Glutamatergic neuron (in vitro differentiated cells): ENCODE measurements around the gene TBC1D17. TPM values are rescaled to one million over a fixed set of nuclear protein-coding genes. Genes with fewer than 3 reads are reported as not detected.
A peak's percentile ranks its signal among the peaks of the same experiment; 100 is the strongest.

Source experiments
- DNase-seq: peaks from one replicate; pipeline ENCODE4 v3.0.0; 2022
- H3K27ac Mint-ChIP-seq: one replicate; pipeline ENCODE4 v1.8.0; 2020; ENCODE audit warnings: mild to moderate bottlenecking, mixed read lengths, inconsistent platforms; ENCODE audit not compliant: unreplicated experiment
- H3K27me3 Mint-ChIP-seq: one replicate; pipeline ENCODE4 v1.8.0; 2020; ENCODE audit warnings: mild to moderate bottlenecking, moderate library complexity, mixed read lengths, inconsistent platforms; ENCODE audit not compliant: unreplicated experiment
- H3K36me3 Mint-ChIP-seq: one replicate; pipeline ENCODE4 v1.8.0; 2020; ENCODE audit warnings: mild to moderate bottlenecking, mixed read lengths, inconsistent platforms; ENCODE audit not compliant: unreplicated experiment
- H3K4me1 Mint-ChIP-seq: one replicate; pipeline ENCODE4 v1.8.0; 2020; ENCODE audit warnings: mild to moderate bottlenecking, low read depth, mixed read lengths, inconsistent platforms; ENCODE audit not compliant: unreplicated experiment
- H3K4me3 Mint-ChIP-seq: one replicate; pipeline ENCODE4 v1.8.0; 2020; ENCODE audit warnings: mild to moderate bottlenecking, mixed read lengths, inconsistent platforms; ENCODE audit not compliant: unreplicated experiment
- H3K9me3 Mint-ChIP-seq: one replicate; pipeline ENCODE4 v1.8.0; 2020; ENCODE audit warnings: mild to moderate bottlenecking, moderate library complexity, mixed read lengths, inconsistent platforms; ENCODE audit not compliant: unreplicated experiment
- total RNA-seq: library from RNA; stranded (reverse); fragmentation: NEBNext Ultra II Directional; extraction: Animal tissue kit (Norgen Biotek cat#: 25700); gene quantifications from one replicate; pipeline ENCODE4 v1.2.1, GENCODE V29; 2021; ENCODE audit not compliant: unreplicated experiment
- TF ChIP-seq, protein P1 (sequence below): fragments of 200-600 bp; sonication (generic); IDR thresholded peaks from one replicate; pipeline ENCODE4 v1.5.0; 2021; ENCODE audit not compliant: partially characterized antibody, unreplicated experiment

TBC1D17 gene
- total RNA-seq, 1 donor from 2014 or later, result 56.8 TPM

DNA sequence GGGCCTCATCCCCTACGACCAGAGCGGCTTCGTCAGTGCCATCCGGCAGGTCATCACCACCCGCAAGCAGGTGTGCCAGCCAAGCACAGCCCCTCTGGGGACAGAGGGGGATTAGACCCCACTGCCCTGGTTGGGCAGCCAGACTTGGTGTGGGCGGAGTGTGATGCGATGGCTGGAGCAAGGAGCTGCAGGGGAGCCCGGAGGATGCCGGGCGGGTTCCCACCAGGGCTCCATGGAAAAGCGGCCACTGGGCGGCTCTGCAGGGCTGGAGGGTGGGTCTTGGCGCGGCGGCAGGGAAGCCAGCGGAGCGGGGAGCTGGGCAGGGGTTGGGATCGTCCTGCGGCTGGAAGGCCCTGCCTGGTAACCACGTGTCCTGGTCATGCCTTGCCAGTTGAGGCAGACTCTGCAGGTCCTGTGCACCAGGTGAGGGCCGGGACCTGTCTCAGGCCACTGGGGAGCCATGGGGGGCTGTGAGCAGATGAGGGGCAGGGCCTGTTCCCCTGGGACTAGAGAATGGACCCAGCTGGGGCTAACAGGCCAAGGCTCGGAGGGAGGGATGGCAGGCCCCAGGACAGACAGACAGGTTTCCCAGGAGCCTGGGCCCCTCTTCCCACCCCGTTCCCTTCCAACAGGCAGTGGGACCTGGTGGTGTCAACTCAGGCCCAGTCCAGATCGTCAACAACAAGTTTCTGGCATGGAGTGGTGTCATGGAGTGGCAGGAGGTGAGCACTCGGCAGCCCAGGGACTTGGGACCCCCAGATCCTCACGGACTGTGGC lies 20.3 kb upstream of the TBC1D17 start:
- H3K4me1 Mint-ChIP-seq, result peaks cover 9% of the 10 kb centered on the region
- no peaks in the 10 kb centered on the region for H3K36me3 Mint-ChIP-seq
- DNase-seq, result no peak
- no peak overlapping the region for H3K4me3 Mint-ChIP-seq
- TF ChIP-seq, protein P1, sequence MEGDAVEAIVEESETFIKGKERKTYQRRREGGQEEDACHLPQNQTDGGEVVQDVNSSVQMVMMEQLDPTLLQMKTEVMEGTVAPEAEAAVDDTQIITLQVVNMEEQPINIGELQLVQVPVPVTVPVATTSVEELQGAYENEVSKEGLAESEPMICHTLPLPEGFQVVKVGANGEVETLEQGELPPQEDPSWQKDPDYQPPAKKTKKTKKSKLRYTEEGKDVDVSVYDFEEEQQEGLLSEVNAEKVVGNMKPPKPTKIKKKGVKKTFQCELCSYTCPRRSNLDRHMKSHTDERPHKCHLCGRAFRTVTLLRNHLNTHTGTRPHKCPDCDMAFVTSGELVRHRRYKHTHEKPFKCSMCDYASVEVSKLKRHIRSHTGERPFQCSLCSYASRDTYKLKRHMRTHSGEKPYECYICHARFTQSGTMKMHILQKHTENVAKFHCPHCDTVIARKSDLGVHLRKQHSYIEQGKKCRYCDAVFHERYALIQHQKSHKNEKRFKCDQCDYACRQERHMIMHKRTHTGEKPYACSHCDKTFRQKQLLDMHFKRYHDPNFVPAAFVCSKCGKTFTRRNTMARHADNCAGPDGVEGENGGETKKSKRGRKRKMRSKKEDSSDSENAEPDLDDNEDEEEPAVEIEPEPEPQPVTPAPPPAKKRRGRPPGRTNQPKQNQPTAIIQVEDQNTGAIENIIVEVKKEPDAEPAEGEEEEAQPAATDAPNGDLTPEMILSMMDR, result no peak
- peaks cover 12% of the 10 kb centered on the region for H3K9me3 Mint-ChIP-seq
- peaks cover 17% of the 10 kb centered on the region for H3K27me3 Mint-ChIP-seq
- H3K27ac Mint-ChIP-seq, result peak overlapping the region; percentile 55

DNA sequence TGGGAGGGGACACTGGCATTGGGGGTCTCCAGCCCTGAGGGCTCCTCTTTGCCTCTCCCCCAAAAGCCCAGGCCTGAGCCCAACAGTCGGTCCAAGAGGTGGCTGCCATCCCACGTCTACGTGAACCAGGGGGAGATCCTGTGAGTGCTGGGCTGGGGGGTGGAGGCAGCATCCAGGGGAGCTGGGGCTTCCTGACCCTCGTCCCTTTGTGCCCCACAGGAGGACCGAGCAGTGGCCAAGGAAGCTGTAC lies 19.7 kb upstream of the TBC1D17 start:
- TF ChIP-seq, protein P1, result no peak
- H3K4me1 Mint-ChIP-seq, result peaks cover 4% of the 10 kb centered on the region
- H3K9me3 Mint-ChIP-seq, result peaks cover 7% of the 10 kb centered on the region
- no peaks in the 10 kb centered on the region for H3K36me3 Mint-ChIP-seq
- DNase-seq, result no peak
- no peak overlapping the region for H3K4me3 Mint-ChIP-seq
- peak overlapping the region; percentile 55 for H3K27ac Mint-ChIP-seq
- H3K27me3 Mint-ChIP-seq, result peaks cover 13% of the 10 kb centered on the region

DNA sequence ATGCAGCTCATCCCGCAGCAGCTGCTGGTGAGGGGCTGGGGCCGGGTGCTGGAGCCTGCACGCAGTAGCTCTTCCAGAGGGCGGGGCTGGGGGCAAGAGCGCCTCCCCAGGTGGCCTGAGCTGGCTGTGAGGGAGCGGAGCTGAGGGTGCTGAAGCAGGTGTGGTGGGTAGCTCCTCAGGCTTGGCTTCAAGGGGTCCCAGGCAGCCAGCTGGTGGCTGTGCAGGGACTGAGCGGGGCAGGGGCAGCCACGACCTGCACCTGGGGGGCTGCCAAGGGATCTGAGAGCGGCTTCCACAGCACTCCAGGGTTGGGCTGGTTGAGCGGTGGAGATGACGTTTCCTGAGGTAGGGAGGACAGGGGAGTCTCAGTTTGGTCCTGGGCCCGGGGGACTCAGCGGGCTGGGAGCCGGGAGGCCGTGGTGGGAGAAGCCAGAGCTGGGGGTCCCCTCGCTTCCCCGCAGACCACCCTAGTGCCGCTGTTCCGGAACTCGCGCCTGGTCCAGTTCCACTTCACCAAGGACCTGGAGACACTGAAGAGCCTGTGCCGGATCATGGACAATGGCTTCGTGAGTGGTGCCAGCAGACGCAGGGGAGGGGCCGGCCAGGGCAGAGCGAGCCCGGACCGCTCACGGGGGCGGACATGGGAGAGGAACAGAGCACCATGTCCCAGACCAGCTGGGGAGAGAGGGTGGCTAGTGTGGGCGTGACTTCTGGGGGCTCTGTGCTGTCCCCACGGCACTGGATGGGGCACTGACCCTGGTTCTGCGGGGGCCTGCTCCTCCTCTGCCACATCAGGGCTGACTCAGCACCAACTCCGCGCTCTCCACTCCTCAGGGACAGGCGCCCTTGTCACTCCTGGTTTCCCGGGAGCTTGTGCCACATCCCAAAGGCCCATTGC lies 19.2 kb upstream of the TBC1D17 start:
- TF ChIP-seq, protein P1, result no peak
- H3K4me3 Mint-ChIP-seq, result no peak overlapping the region
- peaks cover 11% of the 10 kb centered on the region for H3K27me3 Mint-ChIP-seq
- H3K9me3 Mint-ChIP-seq, result peaks cover 2% of the 10 kb centered on the region
- DNase-seq, result no peak
- peaks cover 2% of the 10 kb centered on the region for H3K4me1 Mint-ChIP-seq
- no peaks in the 10 kb centered on the region for H3K36me3 Mint-ChIP-seq
- H3K27ac Mint-ChIP-seq, result peak overlapping the region; percentile 8

DNA sequence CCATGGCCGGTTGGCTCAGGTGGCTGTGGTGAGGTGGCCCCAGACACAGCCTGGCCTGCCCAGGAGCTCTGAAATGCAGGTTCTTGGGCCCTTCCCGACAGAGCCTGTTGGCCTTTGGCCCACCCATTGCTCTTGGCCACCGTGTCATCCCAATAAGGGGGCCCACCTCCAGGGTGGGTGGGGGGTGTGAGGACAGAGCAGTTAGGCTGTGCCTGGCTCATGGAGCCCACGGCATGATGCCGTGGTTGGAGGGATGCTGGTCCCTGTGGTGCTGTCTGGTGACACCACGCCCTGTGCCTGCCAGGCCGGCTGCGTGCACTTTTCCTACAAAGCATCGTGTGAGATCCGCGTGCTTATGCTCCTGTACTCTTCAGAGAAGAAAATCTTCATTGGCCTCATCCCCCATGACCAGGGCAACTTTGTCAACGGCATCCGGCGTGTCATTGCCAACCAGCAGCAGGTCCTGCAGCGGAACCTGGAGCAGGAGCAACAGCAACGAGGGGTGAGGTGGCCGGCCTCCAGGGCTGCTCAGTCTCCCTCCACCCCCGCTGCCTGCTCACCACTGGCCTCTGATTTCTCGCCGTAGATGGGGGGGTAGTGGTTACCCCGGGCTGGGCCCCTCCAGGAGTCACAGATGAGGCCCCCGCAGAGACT lies 17.7 kb upstream of the TBC1D17 start:
- H3K27me3 Mint-ChIP-seq, result peaks cover 11% of the 10 kb centered on the region
- TF ChIP-seq, protein P1, result no peak
- no peaks in the 10 kb centered on the region for H3K36me3 Mint-ChIP-seq
- no peak overlapping the region for H3K4me3 Mint-ChIP-seq
- no peak for DNase-seq
- H3K4me1 Mint-ChIP-seq, result no peaks in the 10 kb centered on the region
- no peak overlapping the region for H3K27ac Mint-ChIP-seq
- peaks cover 8% of the 10 kb centered on the region for H3K9me3 Mint-ChIP-seq
